Smooth muscle cell (in vitro differentiated cells): ENCODE data around the gene DMKN. TPM values are rescaled to one million over a fixed set of nuclear protein-coding genes. Genes with fewer than 3 reads are reported as not detected.

Experiments used
- DNase-seq: peaks from one replicate; lab custom pipeline; 2025; ENCODE audit not compliant: unreplicated experiment; lab: John Stamatoyannopoulos, UW
- H2AFZ ChIP-seq: fragments of 200-600 bp; sonication (generic); 2 replicates; pipeline ENCODE4 v1.6.0; 2016; ENCODE audit warnings: antibody characterized with exemption, low read depth, mild to moderate bottlenecking
- H3F3A ChIP-seq: fragments of 200-600 bp; sonication (generic); 2 replicates; pipeline ENCODE4 v1.6.0; 2017; ENCODE audit warnings: antibody characterized with exemption, low read depth
- H3K27ac ChIP-seq: fragments of 200-600 bp; sonication (generic); 2 replicates; pipeline ENCODE4 v1.5.1; 2016; ENCODE audit warnings: low read depth, mild to moderate bottlenecking
- H3K27me3 ChIP-seq: fragments of 200-600 bp; sonication (generic); 2 replicates; pipeline ENCODE4 v1.6.1; 2016; ENCODE audit warnings: low read depth, mild to moderate bottlenecking
- H3K36me3 ChIP-seq: fragments of 200-600 bp; sonication (generic); 2 replicates; pipeline ENCODE4 v1.5.1; 2016; ENCODE audit warnings: low read depth
- H3K4me1 ChIP-seq: fragments of 200-600 bp; sonication (generic); 2 replicates; pipeline ENCODE4 v1.5.1; 2016; ENCODE audit warnings: low read depth
- H3K4me2 ChIP-seq: fragments of 200-600 bp; sonication (generic); 2 replicates; pipeline ENCODE4 v1.6.0; 2016; ENCODE audit warnings: mild to moderate bottlenecking
- H3K4me3 ChIP-seq: fragments of 200-600 bp; sonication (generic); 2 replicates; pipeline ENCODE4 v1.5.1; 2016; ENCODE audit warnings: mild to moderate bottlenecking
- H3K79me2 ChIP-seq: fragments of 200-600 bp; sonication (generic); 2 replicates; pipeline ENCODE4 v1.6.0; 2016; ENCODE audit warnings: low read depth, mild to moderate bottlenecking
- H3K9ac ChIP-seq: fragments of 200-600 bp; sonication (generic); 2 replicates; pipeline ENCODE4 v1.6.0; 2016; ENCODE audit warnings: low read depth
- H3K9me3 ChIP-seq: fragments of 200-600 bp; sonication (generic); replicated peaks from 2 replicates; pipeline ENCODE4 v1.5.1; 2016; ENCODE audit warnings: low read depth
- H4K20me1 ChIP-seq: fragments of 200-600 bp; sonication (generic); 2 replicates; pipeline ENCODE4 v1.6.0; 2016; ENCODE audit warnings: low read depth
- CTCF ChIP-seq: fragments of 200-600 bp; sonication (generic); IDR thresholded peaks from 2 replicates; pipeline ENCODE4 v1.5.1; 2017; ENCODE audit warnings: borderline replicate concordance, mild to moderate bottlenecking, antibody characterized with exemption; ENCODE audit not compliant: insufficient read depth, poor library complexity, severe bottlenecking
- WGBS: methylation state at CpG from one replicate; pipeline ENCODE4 v1.1.7; 2016; ENCODE audit warnings: low lambda C conversion rate; 5-methylcytosine and 5-hydroxymethylcytosine counted together
- polyA plus RNA-seq: library from polyadenylated mRNA; unstranded; fragments of >200 nt; fragmentation: Nextera tagmentation; extraction: Ambion mirVana; gene quantifications from 2 replicates; pipeline ENCODE4 v1.2.1, GENCODE V29; 2016
- total RNA-seq: library from RNA; depleted of rRNA; stranded (reverse); fragments of >200 nt; gene quantifications from 2 replicates; pipeline ENCODE4 v1.2.3, GENCODE V29; 2014

Gene DMKN
- total RNA-seq: 46.5 and 132 TPM in 2 replicates
- 31.2 and 75.4 TPM in 2 replicates for polyA plus RNA-seq

DNA sequence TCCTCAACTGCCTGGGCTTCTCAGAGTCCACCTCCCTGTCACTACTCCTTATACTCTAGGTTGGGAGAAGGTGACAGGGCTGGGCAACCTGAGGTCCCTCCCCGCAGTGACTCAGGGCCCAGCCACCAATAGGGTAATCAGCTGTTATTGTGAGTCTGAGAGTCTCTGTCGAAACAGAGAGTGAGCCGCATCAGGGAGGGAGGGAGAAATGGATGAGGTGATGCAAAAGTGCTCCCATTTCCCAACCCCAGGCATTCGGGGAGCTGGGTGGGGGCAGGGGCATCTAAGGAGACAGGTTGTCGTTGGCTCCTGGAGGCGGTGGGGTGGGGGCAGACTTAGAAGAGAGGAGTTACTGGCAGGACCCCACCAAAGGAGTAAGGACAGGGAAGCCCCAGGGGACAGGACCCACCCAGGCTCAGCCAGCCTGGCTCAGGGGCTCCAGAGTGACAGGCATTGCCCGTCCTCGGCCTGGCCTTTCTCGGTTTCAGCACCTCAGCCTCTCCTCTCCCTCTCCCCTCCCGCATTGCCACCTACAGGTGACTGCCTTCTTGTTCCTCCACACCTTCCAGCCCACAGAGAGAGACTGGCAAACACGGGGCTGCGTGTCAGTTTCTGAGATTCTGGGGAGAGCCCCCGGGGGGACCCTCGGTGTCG, at the start of gene DMKN:
Gene DMKN, minus strand, starts transcription at position 22 of the 654 bp plus-strand sequence. CDS start 174 bp downstream, outside the sequence.
- Histone ChIP-seq H3K4me1 (peaks cover 3% of the 10 kb centered on the region), H3K9me3 (no peaks in the 10 kb centered on the region), H3F3A (no peaks in the 10 kb centered on the region), H2AFZ (no peak within 1 kb of the TSS), H3K27me3 (peaks cover under 1% of the 10 kb centered on the region), H3K79me2 (no peaks in the 10 kb centered on the region), H3K4me3 (no peak within 1 kb of the TSS), H3K27ac (no peak within 1 kb of the TSS), H3K9ac (no peak within 1 kb of the TSS), H3K4me2 (peak within 1 kb of the TSS; percentile 54), H3K36me3 (no peaks in the 10 kb centered on the region), H4K20me1 (no peaks in the 10 kb centered on the region)
- DNase-seq: no peak
- 29% methylated on average over 15 of the region's 15 CpGs for WGBS
- TF ChIP-seq CTCF: no peak

DNA sequence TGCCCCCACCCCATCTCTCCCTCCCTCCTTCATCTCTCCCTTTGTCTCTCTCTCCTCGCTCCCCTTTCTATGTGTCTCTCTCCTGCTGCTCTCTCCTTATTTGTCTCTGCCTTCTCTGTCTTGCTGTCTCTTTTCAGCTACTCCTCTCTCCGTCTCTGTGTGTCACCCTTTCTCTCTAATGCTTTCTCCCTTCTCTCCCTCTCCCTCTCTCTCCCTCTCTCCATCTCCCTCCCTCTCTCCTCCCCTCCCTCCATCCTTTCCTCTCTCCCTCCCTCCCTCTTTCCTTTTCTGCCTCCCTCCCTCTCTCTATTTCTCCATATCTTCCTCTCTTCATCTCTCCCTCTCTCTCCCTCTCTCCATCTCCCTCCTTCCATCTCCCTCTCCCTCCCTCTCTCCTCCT, 49.3 kb upstream of the DMKN start:
- no peak overlapping the region for H3K4me2 ChIP-seq
- WGBS: 75% methylated on average over 1 of the region's 2 CpGs
- peaks cover 44% of the 10 kb centered on the region for H3K27me3 ChIP-seq

DNA sequence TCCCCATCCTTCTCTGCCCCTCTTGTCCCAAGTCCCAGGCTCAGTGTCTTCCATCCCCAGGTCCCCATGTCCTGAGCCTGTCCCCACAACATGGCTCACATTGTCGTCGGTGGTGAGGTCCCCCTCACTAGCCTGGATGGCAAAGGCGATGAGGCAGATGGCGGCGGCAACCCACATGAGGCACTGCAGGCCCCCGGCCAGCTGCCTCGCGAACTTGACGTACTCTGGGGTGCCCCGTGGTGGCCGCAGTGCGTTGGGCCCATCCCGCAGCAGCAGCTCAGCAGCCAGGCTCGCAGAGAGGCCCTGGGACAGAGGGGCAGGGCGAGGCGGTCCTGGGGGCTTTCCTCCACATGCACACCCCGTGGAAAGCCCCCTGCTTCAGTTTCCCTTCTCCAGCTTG, 48.9 kb upstream of the DMKN start:
- Histone ChIP-seq H3K27me3 (peaks cover 48% of the 10 kb centered on the region), H4K20me1 (no peaks in the 10 kb centered on the region), H3K4me3 (no peak overlapping the region), H3K79me2 (no peaks in the 10 kb centered on the region), H3K27ac (no peak overlapping the region), H3K4me2 (no peak overlapping the region), H3K9me3 (no peaks in the 10 kb centered on the region), H3K4me1 (peaks cover 3% of the 10 kb centered on the region), H2AFZ (no peak overlapping the region), H3K9ac (no peak overlapping the region), H3F3A (no peaks in the 10 kb centered on the region), H3K36me3 (no peaks in the 10 kb centered on the region)
- 66% methylated on average over 16 of the region's 17 CpGs for WGBS
- DNase-seq: no peak
- no peak for TF ChIP-seq CTCF

More for the DNA sequence above, 49.3 kb upstream of the DMKN start:
- Histone ChIP-seq H3K36me3 (no peaks in the 10 kb centered on the region), H3K9me3 (no peaks in the 10 kb centered on the region), H4K20me1 (no peaks in the 10 kb centered on the region), H3K79me2 (no peaks in the 10 kb centered on the region), H3F3A (no peaks in the 10 kb centered on the region), H2AFZ (no peak overlapping the region), H3K27ac (no peak overlapping the region), H3K9ac (no peak overlapping the region), H3K4me1 (peaks cover 3% of the 10 kb centered on the region), H3K4me3 (no peak overlapping the region)
- no peak for DNase-seq
- no peak for TF ChIP-seq CTCF

DNA sequence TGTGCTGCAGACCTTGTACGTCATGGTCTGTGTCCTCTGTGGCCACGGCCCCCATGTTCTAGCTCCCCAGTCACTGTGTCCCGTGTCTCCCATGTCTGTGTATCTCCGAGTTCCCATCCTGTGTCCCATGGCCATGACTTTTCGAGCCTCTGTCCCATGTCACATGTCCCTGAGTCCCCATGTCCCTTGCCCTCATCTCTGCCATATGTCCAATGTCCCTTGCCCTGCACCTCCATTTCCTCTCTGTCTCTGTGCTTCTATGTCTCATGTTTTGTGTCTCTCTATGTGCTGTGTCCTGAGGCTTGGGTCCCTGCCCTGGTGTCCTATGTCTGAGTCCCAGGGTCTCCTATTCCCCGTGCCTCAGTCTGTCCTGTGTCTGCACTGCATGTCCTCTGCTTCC, 48.0 kb upstream of the DMKN start:
- 83% methylated on average over 6 of the region's 6 CpGs for WGBS

More for the DNA sequence above, 48.0 kb upstream of the DMKN start:
- H3K27me3 ChIP-seq: peaks cover 54% of the 10 kb centered on the region
- TF ChIP-seq CTCF: no peak
- no peak overlapping the region for H3K27ac ChIP-seq
- no peak overlapping the region for H3K4me3 ChIP-seq
- H3K4me1 ChIP-seq: peaks cover 3% of the 10 kb centered on the region
- H4K20me1 ChIP-seq: no peaks in the 10 kb centered on the region
- no peaks in the 10 kb centered on the region for H3K9me3 ChIP-seq
- no peaks in the 10 kb centered on the region for H3F3A ChIP-seq
- no peak overlapping the region for H3K4me2 ChIP-seq
- no peak for DNase-seq
- no peak overlapping the region for H3K9ac ChIP-seq
- no peaks in the 10 kb centered on the region for H3K36me3 ChIP-seq
- no peaks in the 10 kb centered on the region for H3K79me2 ChIP-seq
- no peak overlapping the region for H2AFZ ChIP-seq
